Small intestine (tissue), 7 donors: ENCODE results near the gene ALG14. TPM values are rescaled to one million over a fixed set of nuclear protein-coding genes. Genes with fewer than 3 reads are reported as not detected.
A peak's percentile ranks its signal among the peaks of the same experiment; 100 is the strongest.

ENCODE experiments used
- DNase-seq, 2 donors: peaks; one replicate each; pipeline versions ENCODE4 v3.0.0 to v3.0.0-alpha.2; 2013
- FAIRE-seq: peaks from 2 replicates; lab custom pipeline; 2012; peaks lifted over from hg19 to GRCh38; lab: Jason Lieb, UNC
- H3K27ac ChIP-seq, 3 donors: one replicate each; pipeline ENCODE4 v1.5.1; 2013; ENCODE audit warnings: low read length in 2 of 3, mild to moderate bottlenecking in 2 of 3, control low read depth in 1 of 3, inconsistent platforms in 1 of 3, low read depth in 1 of 3, moderate library complexity in 1 of 3
- H3K27me3 ChIP-seq, 3 donors: one replicate each; pipeline ENCODE4 v1.6.1; 2013; ENCODE audit warnings: low read length in 3 of 3, inconsistent platforms in 1 of 3; ENCODE audit not compliant: control insufficient read depth in 3 of 3, insufficient read depth in 3 of 3
- H3K36me3 ChIP-seq, 3 donors: one replicate each; pipeline ENCODE4 v1.6.1; 2013; ENCODE audit warnings: low read length in 3 of 3, inconsistent platforms in 1 of 3, low read depth in 1 of 3, mild to moderate bottlenecking in 1 of 3, moderate library complexity in 1 of 3; ENCODE audit not compliant: control insufficient read depth in 3 of 3, insufficient read depth in 2 of 3
- H3K4me1 ChIP-seq, 3 donors: one replicate each; pipeline ENCODE4 v1.6.1; 2013; ENCODE audit warnings: low read length in 2 of 3, inconsistent platforms in 1 of 3, low read depth in 1 of 3, mild to moderate bottlenecking in 1 of 3, moderate library complexity in 1 of 3; ENCODE audit not compliant: control insufficient read depth in 3 of 3, insufficient read depth in 2 of 3
- H3K4me3 ChIP-seq, 3 donors: one replicate each; pipeline ENCODE4 v1.5.1; 2013; ENCODE audit warnings: low read length in 3 of 3, control low read depth in 1 of 3, inconsistent platforms in 1 of 3, low read depth in 1 of 3, mild to moderate bottlenecking in 1 of 3, moderate library complexity in 1 of 3
- H3K9me3 ChIP-seq, 2 donors: one replicate each; pipeline ENCODE4 v1.6.1; 2013; ENCODE audit warnings: low read depth in 1 of 2, low read length in 1 of 2; ENCODE audit not compliant: control insufficient read depth in 2 of 2, insufficient read depth in 1 of 2
- WGBS, 3 donors: extraction: QIAGEN DNeasy Blood & Tissue Kit; methylation state at CpG; one replicate each; pipeline ENCODE4 v1.1.7; 2013; 5-methylcytosine and 5-hydroxymethylcytosine counted together
- polyA plus RNA-seq, 4 donors: library from polyadenylated mRNA; stranded (reverse) in 3 of 4; unstranded in 1 of 4; fragments of 200-250 nt in 3 of 4; fragments of 120-200 nt in 1 of 4; gene quantifications; one replicate each; pipeline versions ENCODE4 v1.2.1 to v1.2.3, GENCODE V29; 2013
- donor health status: healthy with polysubstance abuse.
- donor health status: control.
- donor health status: control.
- donor health status: Bipolar disorder and iron deficiency.
- donor health status: healthy.

ALG14 gene
- polyA plus RNA-seq, 4 donors: 1.1 to 8.3 (median 2.2) TPM

DNA sequence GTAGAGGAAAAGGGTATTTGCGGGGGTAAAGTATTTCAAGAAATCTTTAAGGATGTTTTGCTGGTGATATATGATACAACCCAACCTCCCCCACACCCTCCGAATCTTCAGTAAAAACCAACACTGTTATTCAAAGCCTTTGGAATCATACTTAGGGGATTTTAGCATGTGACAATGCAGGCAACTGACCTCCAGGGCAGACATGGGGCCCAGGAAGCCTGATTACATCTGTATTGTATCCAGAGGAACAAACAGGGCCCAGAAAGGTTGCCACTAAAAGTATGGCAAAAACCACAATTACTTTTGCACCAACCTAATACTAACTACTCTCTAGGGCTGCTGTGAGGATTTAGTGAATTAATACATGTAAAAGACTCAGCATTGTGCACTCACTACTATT is 102.0 kb downstream of the ALG14 start:
- 87 to 94% (median 90%) methylated on average over 2 of the region's 2 CpGs for WGBS, 3 donors
- FAIRE-seq (no peak), DNase-seq (no peak)
- peaks cover 0 to 6% (median 0%) of the 10 kb centered on the region in 3 donors for H3K4me1 ChIP-seq
- no peaks in the 10 kb centered on the region for H3K9me3 ChIP-seq
- no peaks in the 10 kb centered on the region for H3K27me3 ChIP-seq
- no peak overlapping the region for H3K4me3 ChIP-seq
- H3K27ac ChIP-seq: no peak overlapping the region
- no peaks in the 10 kb centered on the region for H3K36me3 ChIP-seq

GRCh38 chr1:94969137-94969536 is 103.6 kb downstream of the ALG14 start:
- no peaks in the 10 kb centered on the region for H3K27me3 ChIP-seq
- FAIRE-seq (no peak), DNase-seq (no peak)
- WGBS, 3 donors: 91 to 94% (median 92%) methylated on average over 6 of the region's 6 CpGs
- H3K4me3 ChIP-seq: no peak overlapping the region
- no peaks in the 10 kb centered on the region for H3K36me3 ChIP-seq
- H3K9me3 ChIP-seq: no peaks in the 10 kb centered on the region
- H3K27ac ChIP-seq: no peak overlapping the region
- H3K4me1 ChIP-seq: peaks cover 0 to 6% (median 0%) of the 10 kb centered on the region in 3 donors

DNA sequence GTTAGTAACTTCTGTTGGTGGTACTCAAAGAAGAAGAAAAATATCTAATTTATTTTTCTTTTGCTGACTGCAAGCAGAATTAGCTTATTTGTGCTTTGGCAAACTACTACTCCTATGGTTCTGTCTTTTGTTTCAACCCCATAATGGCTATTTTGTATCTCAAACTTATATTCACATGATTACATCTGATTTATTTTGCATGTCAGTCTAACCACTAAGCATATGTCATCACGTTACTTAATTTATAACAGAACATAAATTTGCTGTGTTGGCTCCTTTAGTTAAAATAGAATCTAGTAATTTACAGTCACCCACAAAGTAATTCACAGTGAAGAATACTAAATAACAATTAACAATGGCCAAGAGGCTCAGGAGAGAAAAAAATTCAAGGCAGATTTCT is 106.7 kb downstream of the ALG14 start:
- H3K27ac ChIP-seq: no peak overlapping the region
- H3K9me3 ChIP-seq: no peaks in the 10 kb centered on the region
- 76 to 91% (median 84%) methylated on average over 1 of the region's 1 CpG for WGBS, 3 donors
- peaks cover 2 to 14% (median 3%) of the 10 kb centered on the region in 3 donors for H3K4me1 ChIP-seq
- no peak for FAIRE-seq
- DNase-seq: no peak
- H3K36me3 ChIP-seq: no peaks in the 10 kb centered on the region
- no peak overlapping the region for H3K4me3 ChIP-seq
- no peaks in the 10 kb centered on the region for H3K27me3 ChIP-seq

- DNase-seq (no peak), FAIRE-seq (no peak)
- peaks cover 4 to 14% (median 8%) of the 10 kb centered on the region in 3 donors for H3K4me1 ChIP-seq
- no peak overlapping the region for H3K27ac ChIP-seq
- H3K27me3 ChIP-seq: no peaks in the 10 kb centered on the region
- H3K36me3 ChIP-seq: no peaks in the 10 kb centered on the region
- 80 to 83% (median 82%) methylated on average over 8 of the region's 8 CpGs for WGBS, 3 donors
- no peak overlapping the region for H3K4me3 ChIP-seq
- H3K9me3 ChIP-seq: no peaks in the 10 kb centered on the region
These were observed 108.9 kb downstream of the ALG14 start for GRCh38 chr1:94963864-94964263.

DNA sequence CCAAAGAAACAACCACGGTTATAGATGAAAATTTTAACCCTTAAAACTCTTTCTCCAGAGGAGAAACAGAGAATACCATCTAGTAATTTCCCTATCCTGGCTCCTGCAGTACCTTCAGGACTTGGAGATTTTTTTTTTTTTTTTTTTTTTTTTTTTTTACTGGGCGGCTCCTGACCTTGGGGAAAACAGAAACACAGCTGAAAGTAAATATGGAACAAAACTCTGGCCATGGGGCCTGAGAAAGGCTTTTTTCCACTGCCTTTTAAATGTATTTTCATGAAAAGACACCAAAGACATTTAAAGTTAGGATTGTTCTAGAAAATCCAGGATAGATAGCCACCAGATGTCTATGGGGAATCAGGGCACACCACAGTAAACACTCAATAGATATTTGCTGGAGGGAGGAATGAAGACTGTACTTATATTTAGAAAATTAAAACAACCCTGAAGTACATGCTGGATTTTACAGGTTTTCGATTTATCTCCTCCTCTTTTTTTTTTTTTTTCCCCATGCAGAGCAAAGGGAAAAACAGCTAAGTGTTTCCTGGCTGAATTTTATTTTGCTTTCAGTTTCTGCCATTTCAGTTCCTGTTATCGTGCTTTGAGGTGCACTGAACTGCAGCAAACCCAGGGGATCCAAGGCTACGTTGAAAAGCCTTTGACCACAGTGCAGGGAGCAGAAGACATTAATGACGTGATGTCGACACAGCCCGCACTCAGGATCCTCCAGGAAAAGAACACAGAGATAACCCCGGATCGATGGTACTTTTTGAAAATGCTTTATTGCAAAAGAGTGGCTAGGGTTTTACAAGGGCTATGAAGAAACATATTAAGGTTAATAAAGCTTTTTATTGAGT is 110.1 kb downstream of the ALG14 start:
- Histone ChIP-seq H3K9me3 (no peaks in the 10 kb centered on the region), H3K27ac (peak overlapping the region; percentile 85 to 86 (median 86)), H3K4me1 (peaks cover 4 to 14% (median 8%) of the 10 kb centered on the region in 3 donors), H3K27me3 (no peaks in the 10 kb centered on the region), H3K4me3 (peak overlapping the region in 2 of 3 donors; percentile 2 to 33), H3K36me3 (no peaks in the 10 kb centered on the region)
- DNase-seq (peak; percentile 94 to 97), FAIRE-seq (peak; percentile 53)
- 8 to 14% (median 9%) methylated on average over 10 of the region's 10 CpGs for WGBS, 3 donors

GRCh38 chr1:94961988-94962387 is 110.8 kb downstream of the ALG14 start:
- DNase-seq (no peak), FAIRE-seq (no peak)
- no peaks in the 10 kb centered on the region for H3K9me3 ChIP-seq
- no peaks in the 10 kb centered on the region for H3K27me3 ChIP-seq
- 53 to 82% (median 67%) methylated on average over 3 of the region's 3 CpGs for WGBS, 3 donors
- no peak overlapping the region for H3K4me3 ChIP-seq
- no peaks in the 10 kb centered on the region for H3K36me3 ChIP-seq
- peak overlapping the region in 2 of 3 donors; percentile 85 to 86 for H3K27ac ChIP-seq
- peaks cover 4 to 14% (median 8%) of the 10 kb centered on the region in 3 donors for H3K4me1 ChIP-seq

- WGBS, 3 donors: 28 to 70% (median 49%) methylated on average over 7 of the region's 7 CpGs
- H3K4me3 ChIP-seq: no peak overlapping the region
- peak overlapping the region in 2 of 3 donors; percentile 68 to 86 for H3K27ac ChIP-seq
- no peaks in the 10 kb centered on the region for H3K27me3 ChIP-seq
- no peaks in the 10 kb centered on the region for H3K36me3 ChIP-seq
- H3K4me1 ChIP-seq: peaks cover 4 to 14% (median 8%) of the 10 kb centered on the region in 3 donors
- no peak for FAIRE-seq
- peak in 1 of 2 donors; percentile 74 for DNase-seq
- H3K9me3 ChIP-seq: no peaks in the 10 kb centered on the region
These were observed 111.2 kb downstream of the ALG14 start for GRCh38 chr1:94961582-94961981.

DNA sequence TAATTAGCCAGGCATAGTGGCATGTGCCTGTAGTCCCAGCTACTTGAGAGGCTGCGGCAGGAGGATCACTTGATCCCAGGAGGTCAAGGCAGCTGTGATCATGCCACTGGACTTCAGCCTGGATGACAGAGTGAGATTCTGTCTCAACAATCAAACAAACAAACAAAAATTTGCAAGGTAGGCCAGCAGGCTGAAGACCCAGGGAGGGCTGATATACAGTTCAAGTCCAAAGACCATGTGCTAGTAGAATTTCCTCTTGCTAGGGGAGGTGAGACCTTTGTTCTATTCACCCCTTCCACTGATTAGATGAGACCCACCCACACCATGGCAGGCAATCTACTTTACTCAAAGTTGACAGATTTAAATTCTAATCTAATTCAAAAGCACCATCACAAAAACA is 114.7 kb downstream of the ALG14 start:
- Histone ChIP-seq H3K4me3 (no peak overlapping the region), H3K36me3 (no peaks in the 10 kb centered on the region), H3K27me3 (no peaks in the 10 kb centered on the region), H3K9me3 (peaks cover 0 to 2% of the 10 kb centered on the region in 2 donors), H3K27ac (no peak overlapping the region), H3K4me1 (peaks cover 4 to 21% (median 9%) of the 10 kb centered on the region in 3 donors)
- FAIRE-seq (no peak), DNase-seq (peak in 1 of 2 donors; percentile 79)
- 28 to 75% (median 61%) methylated on average over 1 of the region's 1 CpG for WGBS, 3 donors
